Measurements from ENCODE around the gene UTP20.

The UTP20 gene

GRCh38 chr12:101280006-101280505, at the start of gene UTP20:
UTP20 (plus strand) TSS chr12:101280105; CDS start chr12:101280283, 178 bp downstream.
- peak; percentile 92 for DNase-seq

- no peak for DNase-seq
Measured at GRCh38 chr12:101230547-101230946, 49.4 kb upstream of the UTP20 start.

DNA sequence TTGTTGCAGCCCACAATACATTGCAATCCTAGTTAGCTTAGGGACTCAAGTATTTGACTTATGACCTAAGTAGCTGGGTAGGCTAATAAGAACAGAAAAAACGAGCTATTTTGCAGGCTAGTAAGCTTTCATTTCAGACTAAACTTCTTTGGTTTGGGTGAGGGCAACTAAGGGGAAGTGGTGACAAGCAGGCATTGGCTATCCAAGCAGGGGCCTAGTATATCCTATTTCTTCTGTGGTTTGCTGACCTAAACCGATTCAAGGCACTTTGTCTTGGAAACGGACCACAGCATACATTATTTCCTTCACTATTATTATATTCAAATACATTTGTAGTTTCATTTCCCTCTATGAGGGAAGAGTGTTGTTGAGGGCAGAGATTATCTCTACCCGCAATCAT, 48.3 kb upstream of the UTP20 start:
- no peak for DNase-seq

GRCh38 chr12:101235686-101236085, 44.2 kb upstream of the UTP20 start:
- DNase-seq = no peak

DNA sequence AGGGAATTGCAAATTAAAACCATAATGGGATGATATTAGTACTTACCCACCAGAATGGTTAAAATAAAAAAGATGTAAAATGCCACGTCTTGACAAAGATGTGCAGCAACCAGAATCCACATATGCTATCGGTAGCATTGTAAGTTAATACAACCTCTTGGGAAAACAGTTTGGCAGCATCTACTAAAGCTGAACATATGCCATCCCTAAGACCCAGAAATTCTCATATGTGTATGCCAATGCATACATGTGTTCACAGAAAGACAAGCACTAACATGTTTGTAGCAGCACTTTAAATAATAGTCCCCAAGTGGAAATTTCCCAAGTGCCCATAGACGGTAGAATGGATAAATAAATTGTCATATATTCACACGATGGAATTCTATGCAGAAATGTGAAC, 41.6 kb upstream of the UTP20 start:
- no peak for DNase-seq

- DNase-seq = no peak
Measured at GRCh38 chr12:101238800-101239329, 41.0 kb upstream of the UTP20 start.

- no peak for DNase-seq
Measured at GRCh38 chr12:101243074-101243473, 36.8 kb upstream of the UTP20 start.

GRCh38 chr12:101243616-101244015, 36.3 kb upstream of the UTP20 start:
- no peak for DNase-seq

- DNase-seq = no peak
Measured at GRCh38 chr12:101256266-101256665, 23.6 kb upstream of the UTP20 start.

DNA sequence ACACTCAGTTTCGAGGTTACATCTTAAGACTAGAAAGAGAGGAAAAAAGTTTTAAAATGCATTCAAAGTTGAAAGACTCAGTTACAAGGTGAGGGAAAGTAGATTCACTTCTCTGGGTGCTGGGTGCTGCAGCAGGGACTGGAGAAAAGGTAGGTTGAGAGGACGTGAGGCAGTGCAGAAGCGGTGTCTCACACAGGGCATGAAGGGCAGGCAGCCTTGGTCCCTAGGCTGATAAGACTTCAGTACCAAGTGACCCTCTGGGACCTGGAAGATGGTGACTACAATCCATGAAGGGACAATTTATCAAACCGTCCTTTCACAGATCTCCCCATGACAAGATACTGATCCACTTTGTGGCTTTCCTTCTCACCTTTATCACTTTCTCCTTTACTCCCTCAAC, 22.5 kb upstream of the UTP20 start:
- DNase-seq = no peak

DNA sequence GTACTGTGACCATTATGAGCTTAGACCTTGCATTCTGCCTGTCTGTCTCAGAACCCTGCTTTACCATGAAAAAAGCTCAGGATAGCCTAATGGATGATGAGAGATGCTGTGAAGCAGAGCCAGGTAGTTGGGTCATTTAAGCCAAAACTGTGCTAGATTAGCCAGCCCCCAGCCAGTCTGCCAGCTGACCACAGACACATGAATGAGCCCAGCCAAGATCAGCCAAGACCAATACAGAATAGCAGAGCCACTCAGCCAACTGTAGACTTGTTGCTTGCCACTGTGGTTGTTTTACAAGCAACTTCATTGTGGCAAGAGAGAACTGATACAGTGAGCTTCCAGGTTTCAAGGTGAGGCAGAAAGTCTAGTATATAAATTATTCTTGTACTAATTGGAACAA, 12.8 kb upstream of the UTP20 start:
- DNase-seq = no peak

- no peak for DNase-seq
Measured at GRCh38 chr12:101276433-101276832, 3.5 kb upstream of the UTP20 start.

- no peak for DNase-seq
Measured at GRCh38 chr12:101277443-101277842, 2.5 kb upstream of the UTP20 start.

DNA sequence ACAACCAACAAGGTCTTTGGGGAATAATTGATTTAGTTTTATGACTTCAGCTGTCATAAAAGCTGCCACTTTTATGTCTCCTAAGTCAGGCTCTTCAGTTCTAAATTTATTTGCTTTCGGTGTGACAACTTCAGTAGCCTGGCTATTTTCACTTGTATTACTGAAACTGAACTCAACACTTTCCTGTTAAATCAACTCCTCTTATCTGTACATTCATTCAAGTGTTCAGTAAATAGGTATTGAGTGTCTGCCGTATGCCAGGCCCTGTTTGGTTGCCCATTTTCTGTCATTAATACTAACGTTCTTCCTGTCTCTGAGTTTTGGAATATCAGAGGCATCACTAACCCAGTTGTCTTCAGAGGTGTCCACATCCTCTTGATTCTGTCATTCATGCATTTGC, 7.5 kb downstream of the UTP20 start:
- DNase-seq = no peak

GRCh38 chr12:101297661-101298060, 17.8 kb downstream of the UTP20 start:
- no peak for DNase-seq

- no peak for DNase-seq
Measured at GRCh38 chr12:101298426-101298825, 18.5 kb downstream of the UTP20 start.

DNA sequence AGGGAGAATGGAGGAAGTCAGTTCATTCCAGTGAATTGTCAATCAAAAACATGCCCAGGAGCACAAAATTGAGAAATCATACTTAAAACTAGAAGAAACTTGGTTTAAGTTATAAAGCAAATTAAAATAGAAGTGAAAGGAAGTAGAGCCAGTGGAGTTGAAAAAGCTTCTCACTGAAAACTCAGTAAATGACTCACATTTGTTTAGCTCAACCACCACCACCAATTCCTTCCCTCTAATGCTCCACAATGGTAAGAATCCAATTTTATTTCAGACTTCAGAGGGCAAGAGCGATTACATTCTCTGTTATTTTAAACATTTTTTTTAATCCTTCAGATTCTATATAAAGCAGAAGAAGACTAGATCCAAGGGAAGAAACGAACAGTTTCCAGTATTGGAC, 19.4 kb downstream of the UTP20 start:
- no peak for DNase-seq

- no peak for DNase-seq
Measured at GRCh38 chr12:101299931-101300330, 20.0 kb downstream of the UTP20 start.

DNA sequence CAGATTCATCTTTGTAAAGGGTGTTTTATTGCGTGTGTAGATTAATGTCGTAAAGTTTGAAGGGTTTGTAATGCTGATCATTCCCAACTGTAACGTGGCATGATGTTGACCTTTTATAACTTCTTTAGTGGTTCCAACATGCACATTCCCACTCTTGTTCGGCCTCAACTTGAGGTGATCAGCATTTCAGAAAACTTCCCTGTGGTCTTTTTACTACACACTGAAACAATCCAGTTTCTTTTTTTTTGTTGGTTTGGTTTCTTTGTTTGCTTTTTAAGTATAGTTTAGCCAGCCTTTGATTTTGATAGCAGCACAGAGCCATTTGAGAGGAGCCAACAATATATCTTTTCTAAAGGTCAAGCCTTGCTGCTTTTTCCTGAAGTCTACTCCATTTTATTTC, 22.8 kb downstream of the UTP20 start:
- DNase-seq = no peak

DNA sequence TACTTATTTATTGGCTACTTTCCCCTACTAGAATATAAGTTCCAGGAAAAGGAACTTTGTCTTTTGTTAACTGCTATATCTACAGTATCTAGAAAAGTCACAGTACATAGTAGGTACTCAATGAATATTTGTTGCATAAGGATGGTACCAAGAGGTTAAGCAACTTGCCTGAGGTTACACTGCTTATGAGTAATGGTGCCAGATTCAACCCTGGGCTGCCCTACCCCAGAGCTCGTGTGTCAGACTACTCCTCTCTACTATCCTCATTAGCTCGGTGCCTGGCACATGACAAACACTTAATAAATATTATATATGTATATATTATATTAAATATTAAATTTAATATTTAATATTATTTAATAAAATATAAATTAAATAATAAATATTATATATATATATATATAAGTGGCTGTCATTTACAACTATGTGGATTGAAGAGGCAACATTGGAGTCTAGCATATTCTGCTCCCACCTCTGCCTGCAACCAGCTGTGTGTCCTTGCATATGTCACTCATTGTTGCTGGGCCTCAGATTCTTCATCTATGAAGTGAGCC, 25.4 kb downstream of the UTP20 start:
- DNase-seq = no peak

DNA sequence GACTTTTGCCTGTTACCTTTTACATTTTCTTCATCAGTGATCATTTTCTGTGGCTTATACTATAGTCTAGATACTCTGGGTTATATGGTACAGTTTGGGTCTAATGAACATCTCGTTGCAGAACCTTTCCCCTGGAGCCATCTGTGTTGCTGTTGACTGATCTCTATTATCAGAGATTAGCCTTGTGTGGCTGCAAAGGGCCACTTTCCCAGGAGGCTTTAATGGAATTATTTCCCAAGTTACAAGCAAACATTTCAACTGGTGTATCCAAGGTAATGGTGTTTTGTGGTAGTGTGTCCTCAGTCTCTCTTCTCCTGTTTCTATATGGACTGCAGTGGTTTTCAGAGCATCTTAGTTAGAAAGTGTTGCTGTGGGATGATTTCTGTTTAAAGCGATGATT, 25.9 kb downstream of the UTP20 start:
- no peak for DNase-seq

GRCh38 chr12:101322480-101322879, 42.6 kb downstream of the UTP20 start:
- DNase-seq = no peak

DNA sequence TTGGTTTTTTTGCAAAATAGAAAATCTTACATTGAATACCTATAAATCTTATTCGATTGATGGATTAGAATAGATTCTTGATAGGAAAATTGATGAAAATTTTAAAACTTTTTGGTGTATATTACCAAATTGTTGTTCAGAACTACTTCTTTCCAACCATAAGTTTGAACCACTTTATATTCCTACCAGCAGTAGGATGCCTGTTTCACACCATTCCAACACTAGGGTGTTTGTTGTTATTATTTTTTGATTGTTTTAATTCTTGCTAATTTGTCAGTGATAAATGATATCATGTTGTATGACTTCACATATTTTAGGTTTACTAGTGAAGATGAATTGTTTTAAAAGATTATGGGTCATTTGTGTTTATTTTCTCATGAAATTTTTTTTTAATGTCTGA, 43.4 kb downstream of the UTP20 start:
- no peak for DNase-seq

DNA sequence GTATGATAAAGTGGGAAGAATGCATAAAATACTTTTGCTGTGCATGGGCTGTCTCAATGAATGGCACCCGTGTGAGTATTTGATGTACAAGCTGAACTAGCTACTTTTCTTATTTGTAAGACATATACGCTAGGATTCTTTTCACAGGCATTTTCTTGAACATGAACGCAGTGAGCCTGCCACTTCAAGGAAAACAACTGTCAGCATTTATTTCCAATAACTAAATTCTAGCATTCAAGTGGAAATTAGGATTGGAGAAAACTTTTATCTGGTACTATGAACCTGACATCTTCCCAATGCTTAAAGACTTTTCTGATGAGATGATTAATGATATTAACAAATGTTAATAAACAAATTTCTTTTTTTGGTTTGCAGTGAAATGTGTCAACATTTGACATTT, 45.7 kb downstream of the UTP20 start:
- no peak for DNase-seq

DNA sequence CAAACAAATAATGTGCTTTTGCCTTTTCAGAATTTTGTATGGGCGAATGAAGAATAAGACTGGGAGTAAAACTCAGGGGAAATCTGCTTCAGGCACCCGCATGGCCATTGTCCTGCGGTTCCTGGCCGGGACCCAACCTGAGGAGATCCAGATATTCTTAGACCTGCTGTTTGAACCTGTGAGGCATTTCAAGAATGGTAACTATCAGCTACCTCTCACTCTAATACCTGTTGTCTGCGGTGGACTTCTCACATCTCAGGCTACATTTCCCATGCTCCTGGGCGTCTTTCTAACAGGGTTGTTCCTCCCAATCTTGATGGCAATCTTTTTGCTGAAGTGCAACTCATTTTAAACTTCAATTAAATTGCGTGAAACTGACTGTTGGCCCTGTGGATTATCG, 47.1 kb downstream of the UTP20 start:
- no peak for DNase-seq
